ENCODE results near the gene PLEKHJ1. TPM values are rescaled to one million over a fixed set of nuclear protein-coding genes. Genes with fewer than 3 reads are reported as not detected.

Gene PLEKHJ1
- total RNA-seq, 1 experiment from 2014 or later = 189 TPM

DNA sequence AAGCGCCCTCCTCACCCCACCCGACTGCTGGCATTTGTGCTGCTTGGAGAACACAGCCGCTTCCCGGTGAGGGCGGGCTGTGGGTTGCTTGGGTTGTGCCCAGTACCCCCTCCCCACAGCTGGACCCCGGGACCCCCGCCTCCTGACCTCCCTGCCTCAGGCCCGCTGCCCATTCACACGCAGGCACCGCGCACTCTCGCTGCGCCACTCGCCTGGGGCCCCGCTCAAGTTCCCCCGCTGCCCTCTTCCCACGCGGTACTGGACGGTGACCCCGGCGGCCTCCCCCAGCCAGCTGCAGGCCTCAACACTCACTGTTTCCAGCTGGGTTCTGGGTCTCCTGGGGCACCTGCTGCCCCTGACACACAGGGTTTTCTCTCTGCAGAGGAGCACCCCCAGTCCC is 16.4 kb downstream of the PLEKHJ1 start:
- Mint-ChIP-seq H3K27ac (no peak overlapping the region), H3K4me3 (no peak overlapping the region), H3K4me1 (no peaks in the 10 kb centered on the region), H3K9me3 (no peaks in the 10 kb centered on the region), H3K27me3 (ENCODE audit: low read depth) (no peaks in the 10 kb centered on the region), H3K36me3 (peaks cover 32% of the 10 kb centered on the region)
- TF ChIP-seq MXD4 (CRISPR knock-in tag; IDR thresholded peaks at IDR 0.05; ENCODE audit: borderline replicate concordance) (no peak), JUN (CRISPR knock-in tag; IDR thresholded peaks at IDR 0.05) (no peak), RELA (CRISPR knock-in tag; IDR thresholded peaks at IDR 0.05; ENCODE audit: borderline replicate concordance) (no peak), CREM (CRISPR knock-in tag; IDR thresholded peaks at IDR 0.05) (no peak), MYBL2 (CRISPR knock-in tag; IDR thresholded peaks at IDR 0.05) (no peak), FOXJ3 (CRISPR knock-in tag; IDR thresholded peaks at IDR 0.05; ENCODE audit: borderline replicate concordance) (no peak), TP53 (CRISPR knock-in tag; IDR thresholded peaks at IDR 0.05) (no peak), ZNF138 (CRISPR knock-in tag; conservative IDR thresholded peaks at IDR 0.05) (no peak)
- TF ChIP-seq, protein P1, sequence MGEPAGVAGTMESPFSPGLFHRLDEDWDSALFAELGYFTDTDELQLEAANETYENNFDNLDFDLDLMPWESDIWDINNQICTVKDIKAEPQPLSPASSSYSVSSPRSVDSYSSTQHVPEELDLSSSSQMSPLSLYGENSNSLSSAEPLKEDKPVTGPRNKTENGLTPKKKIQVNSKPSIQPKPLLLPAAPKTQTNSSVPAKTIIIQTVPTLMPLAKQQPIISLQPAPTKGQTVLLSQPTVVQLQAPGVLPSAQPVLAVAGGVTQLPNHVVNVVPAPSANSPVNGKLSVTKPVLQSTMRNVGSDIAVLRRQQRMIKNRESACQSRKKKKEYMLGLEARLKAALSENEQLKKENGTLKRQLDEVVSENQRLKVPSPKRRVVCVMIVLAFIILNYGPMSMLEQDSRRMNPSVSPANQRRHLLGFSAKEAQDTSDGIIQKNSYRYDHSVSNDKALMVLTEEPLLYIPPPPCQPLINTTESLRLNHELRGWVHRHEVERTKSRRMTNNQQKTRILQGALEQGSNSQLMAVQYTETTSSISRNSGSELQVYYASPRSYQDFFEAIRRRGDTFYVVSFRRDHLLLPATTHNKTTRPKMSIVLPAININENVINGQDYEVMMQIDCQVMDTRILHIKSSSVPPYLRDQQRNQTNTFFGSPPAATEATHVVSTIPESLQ (CRISPR knock-in tag; IDR thresholded peaks at IDR 0.05) = no peak
- TF ChIP-seq, protein P2, sequence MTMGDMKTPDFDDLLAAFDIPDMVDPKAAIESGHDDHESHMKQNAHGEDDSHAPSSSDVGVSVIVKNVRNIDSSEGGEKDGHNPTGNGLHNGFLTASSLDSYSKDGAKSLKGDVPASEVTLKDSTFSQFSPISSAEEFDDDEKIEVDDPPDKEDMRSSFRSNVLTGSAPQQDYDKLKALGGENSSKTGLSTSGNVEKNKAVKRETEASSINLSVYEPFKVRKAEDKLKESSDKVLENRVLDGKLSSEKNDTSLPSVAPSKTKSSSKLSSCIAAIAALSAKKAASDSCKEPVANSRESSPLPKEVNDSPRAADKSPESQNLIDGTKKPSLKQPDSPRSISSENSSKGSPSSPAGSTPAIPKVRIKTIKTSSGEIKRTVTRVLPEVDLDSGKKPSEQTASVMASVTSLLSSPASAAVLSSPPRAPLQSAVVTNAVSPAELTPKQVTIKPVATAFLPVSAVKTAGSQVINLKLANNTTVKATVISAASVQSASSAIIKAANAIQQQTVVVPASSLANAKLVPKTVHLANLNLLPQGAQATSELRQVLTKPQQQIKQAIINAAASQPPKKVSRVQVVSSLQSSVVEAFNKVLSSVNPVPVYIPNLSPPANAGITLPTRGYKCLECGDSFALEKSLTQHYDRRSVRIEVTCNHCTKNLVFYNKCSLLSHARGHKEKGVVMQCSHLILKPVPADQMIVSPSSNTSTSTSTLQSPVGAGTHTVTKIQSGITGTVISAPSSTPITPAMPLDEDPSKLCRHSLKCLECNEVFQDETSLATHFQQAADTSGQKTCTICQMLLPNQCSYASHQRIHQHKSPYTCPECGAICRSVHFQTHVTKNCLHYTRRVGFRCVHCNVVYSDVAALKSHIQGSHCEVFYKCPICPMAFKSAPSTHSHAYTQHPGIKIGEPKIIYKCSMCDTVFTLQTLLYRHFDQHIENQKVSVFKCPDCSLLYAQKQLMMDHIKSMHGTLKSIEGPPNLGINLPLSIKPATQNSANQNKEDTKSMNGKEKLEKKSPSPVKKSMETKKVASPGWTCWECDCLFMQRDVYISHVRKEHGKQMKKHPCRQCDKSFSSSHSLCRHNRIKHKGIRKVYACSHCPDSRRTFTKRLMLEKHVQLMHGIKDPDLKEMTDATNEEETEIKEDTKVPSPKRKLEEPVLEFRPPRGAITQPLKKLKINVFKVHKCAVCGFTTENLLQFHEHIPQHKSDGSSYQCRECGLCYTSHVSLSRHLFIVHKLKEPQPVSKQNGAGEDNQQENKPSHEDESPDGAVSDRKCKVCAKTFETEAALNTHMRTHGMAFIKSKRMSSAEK (CRISPR knock-in tag; IDR thresholded peaks at IDR 0.05; ENCODE audit: borderline replicate concordance) = no peak
- TF ChIP-seq, protein P3, sequence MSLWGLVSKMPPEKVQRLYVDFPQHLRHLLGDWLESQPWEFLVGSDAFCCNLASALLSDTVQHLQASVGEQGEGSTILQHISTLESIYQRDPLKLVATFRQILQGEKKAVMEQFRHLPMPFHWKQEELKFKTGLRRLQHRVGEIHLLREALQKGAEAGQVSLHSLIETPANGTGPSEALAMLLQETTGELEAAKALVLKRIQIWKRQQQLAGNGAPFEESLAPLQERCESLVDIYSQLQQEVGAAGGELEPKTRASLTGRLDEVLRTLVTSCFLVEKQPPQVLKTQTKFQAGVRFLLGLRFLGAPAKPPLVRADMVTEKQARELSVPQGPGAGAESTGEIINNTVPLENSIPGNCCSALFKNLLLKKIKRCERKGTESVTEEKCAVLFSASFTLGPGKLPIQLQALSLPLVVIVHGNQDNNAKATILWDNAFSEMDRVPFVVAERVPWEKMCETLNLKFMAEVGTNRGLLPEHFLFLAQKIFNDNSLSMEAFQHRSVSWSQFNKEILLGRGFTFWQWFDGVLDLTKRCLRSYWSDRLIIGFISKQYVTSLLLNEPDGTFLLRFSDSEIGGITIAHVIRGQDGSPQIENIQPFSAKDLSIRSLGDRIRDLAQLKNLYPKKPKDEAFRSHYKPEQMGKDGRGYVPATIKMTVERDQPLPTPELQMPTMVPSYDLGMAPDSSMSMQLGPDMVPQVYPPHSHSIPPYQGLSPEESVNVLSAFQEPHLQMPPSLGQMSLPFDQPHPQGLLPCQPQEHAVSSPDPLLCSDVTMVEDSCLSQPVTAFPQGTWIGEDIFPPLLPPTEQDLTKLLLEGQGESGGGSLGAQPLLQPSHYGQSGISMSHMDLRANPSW (CRISPR knock-in tag; conservative IDR thresholded peaks at IDR 0.05; ENCODE audit: low read depth) = no peak
- TF ChIP-seq, protein P4, sequence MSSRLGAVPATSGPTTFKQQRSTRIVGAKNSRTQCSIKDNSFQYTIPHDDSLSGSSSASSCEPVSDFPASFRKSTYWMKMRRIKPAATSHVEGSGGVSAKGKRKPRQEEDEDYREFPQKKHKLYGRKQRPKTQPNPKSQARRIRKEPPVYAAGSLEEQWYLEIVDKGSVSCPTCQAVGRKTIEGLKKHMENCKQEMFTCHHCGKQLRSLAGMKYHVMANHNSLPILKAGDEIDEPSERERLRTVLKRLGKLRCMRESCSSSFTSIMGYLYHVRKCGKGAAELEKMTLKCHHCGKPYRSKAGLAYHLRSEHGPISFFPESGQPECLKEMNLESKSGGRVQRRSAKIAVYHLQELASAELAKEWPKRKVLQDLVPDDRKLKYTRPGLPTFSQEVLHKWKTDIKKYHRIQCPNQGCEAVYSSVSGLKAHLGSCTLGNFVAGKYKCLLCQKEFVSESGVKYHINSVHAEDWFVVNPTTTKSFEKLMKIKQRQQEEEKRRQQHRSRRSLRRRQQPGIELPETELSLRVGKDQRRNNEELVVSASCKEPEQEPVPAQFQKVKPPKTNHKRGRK (CRISPR knock-in tag; IDR thresholded peaks at IDR 0.05; ENCODE audit: borderline replicate concordance) = no peak
- POLR2A ChIA-PET = no interaction called here
- CTCF ChIA-PET = interaction anchor here (1.2 to 2.4 kb wide), 2 partner anchors 20 to 33 kb away, joined by 3 to 5 read pairs; no protein-coding TSS in a partner anchor
- DNase-seq (ENCODE audit: low spot score) (no peak), ATAC-seq (no peak)

DNA sequence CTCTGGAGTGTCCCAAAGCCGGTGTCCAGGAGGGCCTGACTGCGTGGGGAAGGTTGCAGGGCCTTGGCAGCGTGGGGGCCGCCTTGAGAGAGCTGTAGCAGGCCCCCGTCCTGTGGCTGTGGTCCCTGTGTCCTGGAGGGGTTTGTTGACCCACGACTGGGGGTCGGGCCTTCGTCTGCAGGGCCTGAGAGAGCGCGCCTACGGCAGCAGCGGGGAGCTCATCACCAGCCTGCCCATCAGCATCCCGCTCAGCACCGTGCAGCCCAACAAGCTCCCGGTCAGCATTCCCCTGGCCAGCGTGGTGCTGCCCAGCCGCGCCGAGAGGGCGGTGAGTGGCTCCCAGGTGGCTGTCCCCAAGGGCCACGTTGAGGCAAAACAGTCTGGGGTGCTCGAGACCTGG is 18.5 kb downstream of the PLEKHJ1 start:
- Mint-ChIP-seq H3K4me3 (no peak overlapping the region), H3K9me3 (no peaks in the 10 kb centered on the region), H3K36me3 (peaks cover 26% of the 10 kb centered on the region), H3K27me3 (ENCODE audit: low read depth) (no peaks in the 10 kb centered on the region), H3K27ac (no peak overlapping the region), H3K4me1 (no peaks in the 10 kb centered on the region)
- ChIA-PET CTCF (interaction anchor here (1.0 to 2.4 kb wide), 3 partner anchors 18 to 61 kb away, joined by 4 to 6 read pairs (median 5); no protein-coding TSS in a partner anchor), POLR2A (no interaction called here)
- DNase-seq (ENCODE audit: low spot score) = no peak
- no peak for ATAC-seq
- TF ChIP-seq, protein P5, sequence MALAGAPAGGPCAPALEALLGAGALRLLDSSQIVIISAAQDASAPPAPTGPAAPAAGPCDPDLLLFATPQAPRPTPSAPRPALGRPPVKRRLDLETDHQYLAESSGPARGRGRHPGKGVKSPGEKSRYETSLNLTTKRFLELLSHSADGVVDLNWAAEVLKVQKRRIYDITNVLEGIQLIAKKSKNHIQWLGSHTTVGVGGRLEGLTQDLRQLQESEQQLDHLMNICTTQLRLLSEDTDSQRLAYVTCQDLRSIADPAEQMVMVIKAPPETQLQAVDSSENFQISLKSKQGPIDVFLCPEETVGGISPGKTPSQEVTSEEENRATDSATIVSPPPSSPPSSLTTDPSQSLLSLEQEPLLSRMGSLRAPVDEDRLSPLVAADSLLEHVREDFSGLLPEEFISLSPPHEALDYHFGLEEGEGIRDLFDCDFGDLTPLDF (CRISPR knock-in tag; IDR thresholded peaks at IDR 0.05) = no peak
- TF ChIP-seq NR1H2 (CRISPR knock-in tag; IDR thresholded peaks at IDR 0.05) (no peak), JAZF1 (CRISPR knock-in tag; IDR thresholded peaks at IDR 0.05) (no peak), MXD4 (CRISPR knock-in tag; IDR thresholded peaks at IDR 0.05; ENCODE audit: borderline replicate concordance) (no peak), TEAD4 (CRISPR knock-in tag; IDR thresholded peaks at IDR 0.05) (no peak), GRHL2 (CRISPR knock-in tag; IDR thresholded peaks at IDR 0.05; ENCODE audit: insufficient replicate concordance, severe bottlenecking) (no peak), NFYB (CRISPR knock-in tag; conservative IDR thresholded peaks at IDR 0.05; ENCODE audit: low read depth) (no peak), MYBL2 (CRISPR knock-in tag; IDR thresholded peaks at IDR 0.05) (no peak), ZNF396 (CRISPR knock-in tag; IDR thresholded peaks at IDR 0.05; ENCODE audit: borderline replicate concordance) (no peak), IRF2 (CRISPR knock-in tag; IDR thresholded peaks at IDR 0.05; ENCODE audit: borderline replicate concordance, low read depth) (no peak), SMAD4 (CRISPR knock-in tag; IDR thresholded peaks at IDR 0.05) (no peak), ATF1 (CRISPR knock-in tag; IDR thresholded peaks at IDR 0.05) (no peak), KAT7 (CRISPR knock-in tag; IDR thresholded peaks at IDR 0.05; ENCODE audit: borderline replicate concordance) (no peak)
- TF ChIP-seq, protein P6, sequence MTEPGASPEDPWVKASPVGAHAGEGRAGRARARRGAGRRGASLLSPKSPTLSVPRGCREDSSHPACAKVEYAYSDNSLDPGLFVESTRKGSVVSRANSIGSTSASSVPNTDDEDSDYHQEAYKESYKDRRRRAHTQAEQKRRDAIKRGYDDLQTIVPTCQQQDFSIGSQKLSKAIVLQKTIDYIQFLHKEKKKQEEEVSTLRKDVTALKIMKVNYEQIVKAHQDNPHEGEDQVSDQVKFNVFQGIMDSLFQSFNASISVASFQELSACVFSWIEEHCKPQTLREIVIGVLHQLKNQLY (CRISPR knock-in tag; IDR thresholded peaks at IDR 0.05) = no peak

Data from WTC11 (cell line).